Left cardiac atrium (tissue), 4 donors: ENCODE data around the gene TNRC18. TPM values are rescaled to one million over a fixed set of nuclear protein-coding genes. Genes with fewer than 3 reads are reported as not detected.
"Not testable (repeated sequence)": the region's sequence is repeated elsewhere in the genome, so short reads cannot be mapped to it uniquely, and the experiment has no call there.

Experiments
- ATAC-seq, 2 donors: fragments of 200-7000 bp; cut with Tn5 transposase; one replicate each; pipeline ENCODE4 v1.9.1; 2020; ENCODE audit warnings: mild to moderate bottlenecking in 2 of 2, moderate library complexity in 2 of 2
- DNase-seq: peaks from one replicate; pipeline ENCODE4 v3.0.0-alpha.2; 2020
- intact Hi-C, 2 donors: fragments of 100-400 bp; cut with DNase I; formaldehyde crosslinking; loops; one replicate each; pipeline versions ENCODE4 v1.14.1 to v1.15.1; 2022 to 2023
- total RNA-seq, 2 donors: library from RNA; stranded (reverse); fragmentation: NEBNext Ultra II Directional; extraction: Animal tissue kit (Norgen Biotek cat#: 25700); gene quantifications; one replicate each; pipeline ENCODE4 v1.2.1, GENCODE V29; 2021
- donor health status: DM: no; HTN: yes; CAD: no.
- donor health status: DM: no; HTN: yes; CAD: no; lungs with severe emphysema.
- donor health status: DM: yes; HTN: yes; CAD: no.
- donor health status: Dilated cardiomyopathy.

Gene TNRC18
- total RNA-seq, 2 donors from 2014 or later: 39.4 to 44.7 TPM

- DNase-seq, intact Hi-C loops, ATAC-seq: not testable (repeated sequence)
Measured at GRCh38 chr7:5269992-5270657, 153.5 kb downstream of the TNRC18 start.

- intact Hi-C loops, ATAC-seq, DNase-seq: not testable (repeated sequence)
Measured at GRCh38 chr7:5267829-5268228, 155.8 kb downstream of the TNRC18 start.

GRCh38 chr7:5266191-5267028 lies 157.2 kb downstream of the TNRC18 start:
- intact Hi-C loops: no loop called here
- no peak for DNase-seq
- no peak for ATAC-seq

- DNase-seq (no peak), ATAC-seq (no peak)
- intact Hi-C loops: no loop called here
Measured at GRCh38 chr7:5265320-5266190, 158.1 kb downstream of the TNRC18 start.

- intact Hi-C loops, ATAC-seq, DNase-seq: not testable (repeated sequence)
Measured at GRCh38 chr7:5263066-5263465, 160.6 kb downstream of the TNRC18 start.

- ATAC-seq, intact Hi-C loops: not testable (repeated sequence)
Measured at GRCh38 chr7:5260530-5261068, 163.0 kb downstream of the TNRC18 start.

More at GRCh38 chr7:5260530-5261068, 163.0 kb downstream of the TNRC18 start:
- DNase-seq: not testable (repeated sequence)

Other genes with a start within 250 kb of the TNRC18 start
- 10 to 100 TPM; 54.6 to 58.9 TPM for gene WIPI2, start 233.6 kb downstream of the TNRC18 start, total RNA-seq
- 10 to 100 TPM; 12.5 to 26.3 TPM for gene SLC29A4, start 140.9 kb downstream of the TNRC18 start, total RNA-seq
- 1 to 10 TPM; 5.6 to 5.9 TPM for gene FBXL18, start 90.0 kb upstream of the TNRC18 start, total RNA-seq
- 1,000 to 10,000 TPM; 1,457 to 2,033 TPM for gene ACTB, start 106.8 kb upstream of the TNRC18 start, total RNA-seq
- 10 to 100 TPM; 25.5 to 30.0 TPM for gene FSCN1, start 169.0 kb upstream of the TNRC18 start, total RNA-seq